GM18499 (cell line): ENCODE data around the gene PDGFC.

Experiments
- ATAC-seq: cut with Tn5 transposase; IDR thresholded peaks from one replicate; pipeline ENCODE4 v1.9.1; 2021; ENCODE audit warnings: moderate number of reproducible peaks; ENCODE audit not compliant: insufficient read depth, unreplicated experiment

The PDGFC gene

DNA sequence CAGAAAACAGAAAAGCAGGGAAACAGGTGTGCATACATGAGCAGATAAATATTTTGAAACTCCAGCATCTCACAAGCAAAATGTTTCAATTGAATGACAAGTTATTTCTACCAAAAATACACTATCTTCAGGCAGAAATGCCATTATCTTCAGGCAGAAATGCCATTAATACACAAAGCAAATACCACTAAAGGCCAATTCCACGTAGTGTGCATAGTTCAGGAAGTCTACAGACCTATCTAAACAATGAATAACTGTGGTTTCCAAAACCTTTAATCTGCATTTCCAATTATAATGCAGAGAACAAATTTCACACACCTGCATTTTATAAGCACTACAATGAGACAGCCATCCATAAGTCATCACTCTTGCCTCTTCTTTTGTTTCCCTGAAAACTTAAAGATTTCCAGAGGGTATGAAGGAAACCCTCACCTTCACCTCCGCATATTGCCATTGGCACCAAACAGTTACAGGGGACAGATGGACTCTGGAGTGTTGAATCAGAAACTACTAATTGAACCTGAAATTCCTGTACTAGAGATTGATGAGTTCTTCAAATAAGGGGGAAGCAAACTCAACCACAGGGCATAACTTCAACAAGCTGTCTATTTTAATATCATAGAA lies 179.0 kb downstream of the PDGFC start:
- no peak for ATAC-seq

GRCh38 chr4:156790866-156791265 lies 180.7 kb downstream of the PDGFC start:
- no peak for ATAC-seq

DNA sequence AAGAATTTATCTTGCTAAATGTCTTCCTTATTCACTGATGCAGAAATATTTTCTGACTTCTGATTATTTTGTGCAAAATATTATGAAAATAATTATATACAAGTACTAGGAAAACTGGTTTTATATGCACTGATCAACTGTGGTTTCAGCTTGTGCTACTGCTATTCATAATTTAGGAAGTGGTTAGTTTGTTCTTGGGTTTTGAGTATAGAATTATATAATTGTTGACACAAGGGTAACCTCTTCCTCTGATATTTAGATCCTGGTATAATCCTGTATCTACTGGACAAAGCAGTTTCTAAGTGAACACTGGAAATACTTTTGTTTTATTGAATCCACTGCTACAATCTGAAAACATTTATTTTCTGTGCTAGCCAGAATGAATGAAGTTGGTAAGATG lies 182.8 kb downstream of the PDGFC start:
- ATAC-seq, result no peak

DNA sequence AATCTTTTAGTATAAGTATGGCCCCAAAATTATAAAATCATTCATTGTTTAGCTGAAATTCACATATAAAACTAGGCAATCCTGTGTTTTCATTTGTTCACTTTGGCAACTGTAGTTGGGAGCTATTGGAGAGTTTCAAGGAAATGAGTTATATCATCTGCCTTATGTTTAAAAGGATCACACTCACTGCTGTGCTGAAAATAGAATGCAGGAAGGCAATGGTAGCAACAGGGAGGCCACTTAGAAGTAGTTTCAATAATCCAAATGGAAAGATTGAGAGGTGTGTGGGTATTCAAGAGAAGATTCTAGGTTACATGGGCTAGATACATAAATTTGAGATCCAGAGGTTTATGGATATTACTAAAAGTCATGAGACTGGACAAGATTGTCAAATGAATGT lies 184.9 kb downstream of the PDGFC start:
- no peak for ATAC-seq

DNA sequence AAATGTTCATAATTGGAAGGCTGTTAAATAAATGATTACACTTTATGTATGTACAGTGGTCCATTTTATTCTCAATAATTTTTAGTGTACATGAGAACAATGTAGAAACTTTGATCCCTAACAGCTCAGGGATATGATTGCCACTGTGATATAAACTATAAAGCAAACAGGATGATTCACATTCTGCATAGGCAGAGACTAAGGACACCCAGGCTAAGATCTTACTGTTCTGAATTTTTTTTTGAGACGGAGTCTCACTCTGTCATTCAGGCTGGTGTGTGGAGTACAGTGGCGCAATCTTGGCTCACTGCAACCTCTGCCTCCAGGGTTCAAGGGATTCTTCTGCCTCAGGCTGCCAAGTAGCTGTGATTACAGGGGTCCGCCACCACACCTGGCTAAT lies 186.6 kb downstream of the PDGFC start:
- ATAC-seq, result no peak

- no peak for ATAC-seq
Observed at GRCh38 chr4:156783966-156784365, 187.6 kb downstream of the PDGFC start.

DNA sequence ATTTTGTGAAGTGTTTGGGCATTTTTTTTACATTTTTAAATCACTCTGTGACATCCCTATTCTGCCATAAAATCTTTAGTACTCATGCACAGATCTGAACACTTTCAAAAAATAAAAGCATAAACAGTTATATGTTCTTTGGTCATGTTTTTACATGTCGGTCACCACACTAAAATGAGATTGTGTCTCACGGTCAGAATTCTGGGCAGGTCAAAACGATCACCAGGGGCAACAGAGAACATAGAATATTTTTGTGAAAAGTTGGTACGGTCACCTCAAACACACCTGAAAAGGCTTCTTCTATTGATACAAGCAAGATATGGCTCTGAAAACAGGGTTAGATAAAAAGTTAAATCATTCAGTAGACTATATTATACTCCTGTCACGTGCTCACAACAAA lies 189.1 kb downstream of the PDGFC start:
- ATAC-seq, result no peak

DNA sequence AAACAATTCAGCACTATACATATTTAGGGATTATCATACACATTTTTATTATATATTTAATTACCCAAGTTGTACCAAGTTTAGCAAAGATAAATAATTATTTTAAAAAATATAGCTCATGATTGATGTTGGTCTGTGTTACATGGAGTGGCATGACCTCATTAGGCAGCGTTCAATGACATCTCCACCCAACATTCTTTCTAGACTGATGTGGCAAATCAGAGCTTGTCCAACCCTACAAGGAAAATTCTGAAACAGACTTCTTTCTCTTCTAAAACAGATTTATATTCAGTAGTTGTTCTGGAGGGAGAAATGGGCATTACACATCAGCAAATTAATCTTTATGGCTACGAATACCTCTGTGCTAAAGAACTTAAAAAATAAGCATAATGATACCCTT lies 189.7 kb downstream of the PDGFC start:
- ATAC-seq, result no peak

DNA sequence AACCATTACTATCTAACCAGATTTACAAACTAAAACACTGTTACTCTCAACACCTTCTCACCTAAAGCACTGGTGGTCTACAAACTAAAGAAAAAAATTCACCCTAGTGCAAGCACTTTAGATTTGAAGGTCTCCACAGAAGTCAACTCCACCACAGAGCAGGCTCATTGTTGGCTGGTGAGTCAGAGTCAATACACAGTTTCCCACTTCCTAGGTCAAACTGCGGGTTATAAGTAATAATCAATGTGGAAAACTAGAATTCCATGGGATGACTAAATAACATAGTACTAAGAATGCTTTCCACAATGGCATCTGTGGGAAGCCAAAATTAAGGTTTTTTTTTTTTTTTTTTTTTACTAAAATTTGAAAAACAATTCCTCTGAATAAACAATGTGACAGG lies 191.8 kb downstream of the PDGFC start:
- ATAC-seq, result no peak

DNA sequence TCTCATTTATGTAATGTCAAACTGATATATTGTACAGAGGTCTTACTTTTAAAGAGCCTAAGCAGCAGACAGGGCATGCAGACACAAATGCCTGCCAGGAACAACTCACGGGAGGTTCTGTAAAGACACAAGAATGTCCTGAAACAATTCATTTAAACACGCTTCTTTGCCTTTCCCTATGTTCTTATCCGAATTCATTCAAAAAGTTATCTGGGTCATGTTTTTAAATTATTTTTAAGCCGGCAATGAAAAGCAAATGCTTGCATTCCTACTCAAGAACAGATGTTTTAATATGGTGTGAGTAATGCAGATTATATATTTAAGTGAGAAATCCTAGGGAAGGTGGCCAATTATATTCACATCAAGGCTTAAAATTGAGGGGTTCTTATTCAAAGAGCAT lies 192.6 kb downstream of the PDGFC start:
- no peak for ATAC-seq

DNA sequence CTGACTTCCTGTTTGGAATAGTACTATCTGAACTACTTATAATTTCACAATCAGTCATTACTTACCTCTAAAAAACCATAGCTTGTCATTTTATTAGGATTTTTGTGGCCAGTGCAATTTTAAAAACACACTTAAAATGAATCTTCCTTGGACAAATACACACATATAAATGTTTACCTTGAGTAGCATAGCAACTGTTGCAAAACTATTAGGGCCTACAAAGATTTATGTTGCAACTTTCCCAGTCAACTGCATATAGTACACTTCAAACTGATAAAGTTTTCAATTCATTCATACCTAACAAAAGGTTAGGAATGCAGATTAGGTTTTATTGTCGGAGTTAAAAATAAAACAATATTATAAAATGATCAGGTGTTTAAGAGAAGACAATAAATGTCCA lies 193.0 kb downstream of the PDGFC start:
- no peak for ATAC-seq

GRCh38 chr4:156778093-156778492 lies 193.5 kb downstream of the PDGFC start:
- ATAC-seq, result no peak

GRCh38 chr4:156775813-156776212 lies 195.8 kb downstream of the PDGFC start:
- ATAC-seq, result no peak

- ATAC-seq, result no peak
Observed at GRCh38 chr4:156774422-156774821, 197.2 kb downstream of the PDGFC start.

DNA sequence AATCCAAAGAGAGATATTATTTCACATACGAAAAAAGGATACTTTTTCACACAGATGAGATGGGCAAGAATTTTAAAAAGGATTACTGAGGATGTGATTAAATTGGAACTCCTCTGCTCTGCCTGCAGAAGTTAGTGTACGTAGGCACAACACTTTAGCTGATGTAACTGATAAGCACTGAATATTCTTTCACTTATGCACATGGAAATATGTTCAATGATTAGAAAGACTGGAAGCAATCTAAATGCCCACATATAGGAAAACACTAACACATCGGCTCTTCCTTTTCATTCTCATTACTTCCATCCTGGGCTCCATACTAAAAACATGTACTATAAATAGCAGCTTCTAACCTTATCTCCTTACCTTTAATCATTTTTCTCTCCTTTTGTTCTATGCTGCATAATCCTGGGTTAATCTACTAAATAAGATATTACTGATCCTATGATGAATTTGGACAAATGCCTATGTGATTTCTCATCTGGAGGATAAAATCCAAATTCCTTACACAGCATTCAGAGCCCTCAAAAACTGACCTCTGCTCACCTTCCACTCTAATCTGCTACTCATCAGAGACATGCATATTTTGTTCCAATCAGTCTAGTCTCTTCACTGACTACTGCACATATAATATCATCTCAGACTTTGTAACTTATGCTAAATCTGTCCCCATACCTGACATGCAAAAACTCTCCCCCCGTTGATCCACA lies 197.8 kb downstream of the PDGFC start:
- no peak for ATAC-seq

GRCh38 chr4:156771171-156771837 lies 200.3 kb downstream of the PDGFC start:
- ATAC-seq, result no peak

GRCh38 chr4:156770140-156770539 lies 201.5 kb downstream of the PDGFC start:
- ATAC-seq, result no peak

GRCh38 chr4:156767911-156768415 lies 203.6 kb downstream of the PDGFC start:
- no peak for ATAC-seq

DNA sequence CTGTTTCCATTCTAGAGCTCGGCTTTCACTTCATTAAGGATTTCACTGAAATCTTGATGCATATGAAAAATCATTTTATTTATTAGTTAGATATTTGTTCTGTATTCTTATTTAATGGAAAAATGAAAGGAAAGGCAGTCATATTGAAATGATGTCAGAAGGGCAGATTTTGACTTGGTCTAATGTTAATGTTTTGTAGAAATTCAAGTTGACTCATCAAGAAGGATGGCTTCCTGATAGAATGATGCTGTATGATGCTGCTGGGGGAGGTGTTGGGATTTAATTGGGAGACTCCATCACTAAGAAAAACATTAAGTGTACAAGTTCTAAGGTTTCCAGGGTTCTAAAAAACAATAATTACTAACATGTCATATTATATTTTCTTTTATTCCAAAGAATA lies 204.8 kb downstream of the PDGFC start:
- ATAC-seq, result no peak

- ATAC-seq, result no peak
Observed at GRCh38 chr4:156765277-156765676, 206.3 kb downstream of the PDGFC start.

GRCh38 chr4:156764846-156765245 lies 206.8 kb downstream of the PDGFC start:
- ATAC-seq, result no peak

- no peak for ATAC-seq
Observed at GRCh38 chr4:156764145-156764544, 207.5 kb downstream of the PDGFC start.
